HepG2 (cell line): ENCODE measurements around the gene TBC1D22A. TPM values are rescaled to one million over a fixed set of nuclear protein-coding genes. Genes with fewer than 3 reads are reported as not detected.

Experiments used
- ATAC-seq: fragments of 200-7000 bp; cut with Tn5 transposase; 3 replicates; pipeline ENCODE4 v1.9.1; 2020; ENCODE audit warnings: mild to moderate bottlenecking, moderate library complexity
- BruUV-seq: library from RNA; stranded (reverse); fragments of 400-500 nt; replicated peaks from 2 replicates; lab custom pipeline; 2021; lab: Mats Ljungman, UMichigan
- CTCF ChIA-PET: fragments of 300-600 bp; formaldehyde crosslinking; extraction: SDS; loops from one replicate; lab custom pipeline; 2021; ENCODE audit warnings: low total read pairs, inconsistent platforms, low intra/inter-chr PET ratio; lab: Yijun Ruan, JAX
- POLR2A ChIA-PET: fragments of 350-600 bp; sonication (Branson Sonifier 250); formaldehyde crosslinking; loops from one replicate; lab custom pipeline; 2020; ENCODE audit warnings: antibody characterized with exemption, inconsistent platforms; lab: Yijun Ruan, JAX
- DNase-seq: peaks from one replicate; pipeline ENCODE4 v3.0.0-alpha.2; 2015; ENCODE audit warnings: low spot score
- FAIRE-seq: peaks from 3 replicates; lab custom pipeline; 2011; peaks lifted over from hg19 to GRCh38; lab: Jason Lieb, UNC
- H2AFZ ChIP-seq: one replicate; pipeline ENCODE4 v1.6.1; 2011; ENCODE audit warnings: low read length, inconsistent platforms
- H3K27ac ChIP-seq: fragments of 300-600 bp; 3 replicates; pipeline ENCODE4 v1.8.0; 2011; ENCODE audit warnings: mixed run types, mild to moderate bottlenecking, mixed read lengths, low read length, inconsistent platforms; ENCODE audit not compliant: insufficient read depth; ENCODE audit errors: extremely low read length
- H3K27me3 ChIP-seq, 2 experiments: fragments of 200-600 bp in 1 of 2; 2 replicates in 1 of 2; 3 replicates in 1 of 2; pipeline versions ENCODE4 v1.6.0 to v1.8.0; 2011; ENCODE audit warnings: low read length in 2 of 2, mild to moderate bottlenecking in 2 of 2, moderate library complexity in 2 of 2, inconsistent platforms in 1 of 2; ENCODE audit not compliant: insufficient read depth in 2 of 2, control insufficient read depth in 1 of 2
- H3K36me3 ChIP-seq, 2 experiments: fragments of 200-600 bp in 1 of 2; replicated peaks in 1 of 2; 2 replicates in 1 of 2; 3 replicates in 1 of 2; pipeline versions ENCODE4 v1.5.1 to v1.8.0; 2011; ENCODE audit warnings: low read length in 2 of 2, inconsistent platforms in 1 of 2; ENCODE audit not compliant: insufficient read depth in 2 of 2, control insufficient read depth in 1 of 2
- H3K4me1 ChIP-seq: 2 replicates; pipeline ENCODE4 v1.5.1; 2012; ENCODE audit warnings: low read length, inconsistent platforms; ENCODE audit not compliant: insufficient read depth
- H3K4me2 ChIP-seq: 2 replicates; pipeline ENCODE4 v1.6.0; 2011; ENCODE audit warnings: low read depth, low read length, inconsistent platforms
- H3K4me3 ChIP-seq, 3 experiments: fragments of 200-600 bp in 1 of 3; sonication (generic), shearing (Covaris generic) in 1 of 3; replicated peaks in 1 of 3; 2 replicates each; pipeline ENCODE4 v1.5.1; 2011 to 2016; ENCODE audit warnings: low read length in 3 of 3, inconsistent platforms in 2 of 3, low read depth in 2 of 3, mild to moderate bottlenecking in 2 of 3, control low read depth in 1 of 3, mixed read lengths in 1 of 3; ENCODE audit not compliant: insufficient read depth in 1 of 3
- H3K79me2 ChIP-seq: one replicate; pipeline ENCODE4 v1.6.1; 2011; ENCODE audit warnings: low read length, inconsistent platforms; ENCODE audit not compliant: insufficient read depth
- H3K9ac ChIP-seq: 2 replicates; pipeline ENCODE4 v1.6.0; 2011; ENCODE audit warnings: mild to moderate bottlenecking, low read depth, low read length, inconsistent platforms; ENCODE audit not compliant: insufficient read depth
- H3K9me3 ChIP-seq: 2 replicates; pipeline ENCODE4 v1.5.1; 2012; ENCODE audit warnings: mild to moderate bottlenecking, low read length
- H4K20me1 ChIP-seq: 2 replicates; pipeline ENCODE4 v1.6.0; 2011; ENCODE audit warnings: inconsistent platforms, mild to moderate bottlenecking, low read length, moderate library complexity; ENCODE audit not compliant: insufficient read depth
- JUNB ChIP-seq: sonication (generic); formaldehyde crosslinking; IDR thresholded peaks from 2 replicates; pipeline ENCODE4 v1.8.0; 2022; ENCODE audit warnings: missing genetic modification reagents, mild to moderate bottlenecking, borderline replicate concordance
- MYPOP ChIP-seq: sonication (generic); formaldehyde crosslinking; IDR thresholded peaks from 2 replicates; pipeline ENCODE4 v1.8.1; 2023; ENCODE audit warnings: mild to moderate bottlenecking, moderate library complexity, missing genetic modification reagents
- NCOA1 ChIP-seq: sonication (generic); formaldehyde crosslinking; IDR thresholded peaks from 2 replicates; pipeline ENCODE4 v1.9.0; 2021; ENCODE audit warnings: missing genetic modification reagents
- NFRKB ChIP-seq: fragments of 450-650 bp; IDR thresholded peaks from 2 replicates; pipeline ENCODE4 v1.6.1; 2017
- WGBS: methylation state at CpG from one replicate; pipeline ENCODE4 v1.1.6; 2017; ENCODE audit warnings: low lambda C conversion rate; 5-methylcytosine and 5-hydroxymethylcytosine counted together
- in situ Hi-C: cut with HindIII; loops from 2 replicates; pipeline ENCODE4 v1.10.0; 2017; ENCODE audit warnings: low pct_unique_long_range_greater_than_20kb; ENCODE audit not compliant: extremely low pct_ligation_motif_present
- intact Hi-C: fragments of 100-400 bp; cut with micrococcal nuclease; formaldehyde crosslinking; loops from one replicate; pipeline ENCODE4 v1.10.0; 2022; ENCODE audit not compliant: unreplicated experiment
- polyA plus RNA-seq, 8 experiments: library from polyadenylated mRNA; depleted of rRNA in 3 of 8; stranded (reverse) in 7 of 8; unstranded in 1 of 8; fragments of >200 nt; fragmentation: Illumina TruSeq in 4 of 8; extraction: Trizol in 4 of 8; gene quantifications; 2 replicates each; pipeline versions ENCODE4 v1.2.1 to v1.2.3, GENCODE V29; 2011 to 2016; ENCODE audit warnings: low read depth in 4 of 8, missing spikeins in 1 of 8, mixed read lengths in 1 of 8; ENCODE audit not compliant: insufficient read depth in 1 of 8
- total RNA-seq, 5 experiments: library from RNA; depleted of rRNA; stranded (reverse); fragments of >200 nt; fragmentation: Illumina TruSeq; extraction: Trizol; gene quantifications; 2 replicates each; pipeline ENCODE4 v1.2.3, GENCODE V29; 2016; ENCODE audit warnings: low read depth in 1 of 5
- TF ChIP-seq, protein P1 (sequence below): fragments of 450-650 bp; IDR thresholded peaks from 2 replicates; pipeline ENCODE4 v1.6.1; 2017; ENCODE audit warnings: mild to moderate bottlenecking

TBC1D22A gene
- total and polyA plus RNA-seq, 2 of the 13 experiments (the other 11 are each of a cell fraction or from before 2014, with no cell fraction given) = 17.3 to 18.0 TPM

GRCh38 chr22:46842606-46843005, 80.2 kb downstream of the TBC1D22A start (continued):
- TF ChIP-seq, protein P1, sequence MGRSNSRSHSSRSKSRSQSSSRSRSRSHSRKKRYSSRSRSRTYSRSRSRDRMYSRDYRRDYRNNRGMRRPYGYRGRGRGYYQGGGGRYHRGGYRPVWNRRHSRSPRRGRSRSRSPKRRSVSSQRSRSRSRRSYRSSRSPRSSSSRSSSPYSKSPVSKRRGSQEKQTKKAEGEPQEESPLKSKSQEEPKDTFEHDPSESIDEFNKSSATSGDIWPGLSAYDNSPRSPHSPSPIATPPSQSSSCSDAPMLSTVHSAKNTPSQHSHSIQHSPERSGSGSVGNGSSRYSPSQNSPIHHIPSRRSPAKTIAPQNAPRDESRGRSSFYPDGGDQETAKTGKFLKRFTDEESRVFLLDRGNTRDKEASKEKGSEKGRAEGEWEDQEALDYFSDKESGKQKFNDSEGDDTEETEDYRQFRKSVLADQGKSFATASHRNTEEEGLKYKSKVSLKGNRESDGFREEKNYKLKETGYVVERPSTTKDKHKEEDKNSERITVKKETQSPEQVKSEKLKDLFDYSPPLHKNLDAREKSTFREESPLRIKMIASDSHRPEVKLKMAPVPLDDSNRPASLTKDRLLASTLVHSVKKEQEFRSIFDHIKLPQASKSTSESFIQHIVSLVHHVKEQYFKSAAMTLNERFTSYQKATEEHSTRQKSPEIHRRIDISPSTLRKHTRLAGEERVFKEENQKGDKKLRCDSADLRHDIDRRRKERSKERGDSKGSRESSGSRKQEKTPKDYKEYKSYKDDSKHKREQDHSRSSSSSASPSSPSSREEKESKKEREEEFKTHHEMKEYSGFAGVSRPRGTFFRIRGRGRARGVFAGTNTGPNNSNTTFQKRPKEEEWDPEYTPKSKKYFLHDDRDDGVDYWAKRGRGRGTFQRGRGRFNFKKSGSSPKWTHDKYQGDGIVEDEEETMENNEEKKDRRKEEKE = no peak
- TF ChIP-seq NFRKB (no peak), MYPOP (CRISPR knock-in tag) (no peak)

DNA sequence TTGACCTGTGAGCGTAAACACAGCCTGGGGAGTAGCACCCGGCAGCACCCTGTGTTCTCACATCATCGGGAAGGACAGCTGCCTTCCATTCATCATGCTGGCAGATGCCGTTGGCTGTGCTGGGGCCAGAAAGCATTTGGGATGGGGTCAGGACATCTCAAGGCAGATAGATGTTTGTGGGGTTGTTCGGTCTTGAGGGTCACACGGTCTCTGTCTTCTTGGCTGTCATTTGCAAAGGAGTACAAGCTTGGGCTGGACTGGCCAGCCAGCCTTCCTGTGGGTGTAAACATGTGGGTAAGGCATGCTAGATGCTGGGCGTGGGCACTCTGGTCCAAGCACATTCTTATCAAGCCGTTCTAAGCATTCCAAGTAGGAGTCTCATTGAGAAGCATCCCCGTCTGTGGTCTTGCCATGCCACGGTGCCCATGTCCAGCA, 81.4 kb downstream of the TBC1D22A start:
- H3K9ac ChIP-seq = no peak overlapping the region
- ChIA-PET CTCF (no interaction called here), POLR2A (no interaction called here)
- no peak for TF ChIP-seq JUNB (CRISPR knock-in tag)
- TF ChIP-seq NCOA1 = no peak
- in situ Hi-C loops (no loop called here), intact Hi-C loops (no loop called here)
- WGBS = 85% methylated on average over 8 of the region's 10 CpGs
- H3K27me3 ChIP-seq = no peaks in the 10 kb centered on the region
- no peak for ATAC-seq
- no peaks in the 10 kb centered on the region for H3K4me1 ChIP-seq
- H4K20me1 ChIP-seq = no peaks in the 10 kb centered on the region
- no peak overlapping the region for H3K4me3 ChIP-seq
- no peaks in the 10 kb centered on the region for H3K9me3 ChIP-seq
- H3K79me2 ChIP-seq = no peaks in the 10 kb centered on the region
- no peak overlapping the region for H3K27ac ChIP-seq
- BruUV-seq = no TSS peak
- H3K4me2 ChIP-seq = no peak overlapping the region
- H2AFZ ChIP-seq = no peak overlapping the region
- no peak for FAIRE-seq
- no peak for DNase-seq
- peaks cover 4 to 15% of the 10 kb centered on the region in 2 experiments; a peak in 3 of 5 replicates for H3K36me3 ChIP-seq
